Activated CD4-positive, alpha-beta T cell treated with anti-CD3 and anti-CD28 coated beads, Interleukin-2, amount 50 U/mL, for 24 hours (primary cell): ENCODE data around the gene MAGEA12.
"Not testable (repeated sequence)": the region's sequence is repeated elsewhere in the genome, so short reads cannot be mapped to it uniquely, and the experiment has no call there.

Experiments
- DNase-seq, 2 donors: peaks; one replicate each; pipeline ENCODE4 v3.0.0-alpha.2; 2020; ENCODE audit warnings: low read depth in 1 of 2, low spot score in 1 of 2

The MAGEA12 gene

DNA sequence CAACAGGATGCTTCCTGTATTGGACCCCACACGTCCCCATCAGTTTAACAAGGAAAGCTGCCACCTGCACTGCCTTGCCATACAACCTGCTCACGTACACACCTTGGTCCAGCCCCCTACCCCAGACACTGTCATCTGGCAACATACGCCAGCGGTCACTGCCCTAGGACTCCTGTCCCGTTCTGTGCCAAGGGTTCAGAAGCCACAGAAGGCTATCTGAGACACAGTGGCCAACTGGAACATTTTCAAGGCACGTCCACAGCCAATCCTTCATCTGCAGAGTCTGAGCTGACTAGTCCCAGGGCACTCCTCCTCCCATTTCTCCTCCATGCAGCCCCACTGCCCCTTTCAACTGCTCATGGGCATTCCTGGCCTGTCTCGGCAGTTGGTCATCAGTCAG is 28.0 kb downstream of the MAGEA12 start:
- DNase-seq = not testable (repeated sequence)

DNA sequence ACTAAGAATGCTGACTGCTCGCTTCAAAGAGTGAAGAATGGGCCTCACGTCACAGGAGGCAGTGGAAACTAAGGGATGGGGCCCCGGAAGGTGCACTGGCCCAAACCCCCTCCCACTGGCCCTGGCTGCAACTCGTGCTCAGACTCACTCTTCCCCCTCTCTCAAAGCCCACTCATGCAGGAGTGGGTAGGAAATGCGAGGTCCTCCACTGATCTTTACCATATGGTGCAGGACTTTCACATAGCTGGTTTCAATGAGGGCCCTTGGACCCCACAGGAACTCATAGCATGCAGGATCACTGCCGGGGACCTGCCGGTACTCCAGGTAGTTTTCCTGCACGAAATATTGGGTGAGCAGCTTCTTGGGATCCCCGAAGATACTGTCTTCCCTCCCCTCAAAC is 33.0 kb downstream of the MAGEA12 start:
- not testable (repeated sequence) for DNase-seq

DNA sequence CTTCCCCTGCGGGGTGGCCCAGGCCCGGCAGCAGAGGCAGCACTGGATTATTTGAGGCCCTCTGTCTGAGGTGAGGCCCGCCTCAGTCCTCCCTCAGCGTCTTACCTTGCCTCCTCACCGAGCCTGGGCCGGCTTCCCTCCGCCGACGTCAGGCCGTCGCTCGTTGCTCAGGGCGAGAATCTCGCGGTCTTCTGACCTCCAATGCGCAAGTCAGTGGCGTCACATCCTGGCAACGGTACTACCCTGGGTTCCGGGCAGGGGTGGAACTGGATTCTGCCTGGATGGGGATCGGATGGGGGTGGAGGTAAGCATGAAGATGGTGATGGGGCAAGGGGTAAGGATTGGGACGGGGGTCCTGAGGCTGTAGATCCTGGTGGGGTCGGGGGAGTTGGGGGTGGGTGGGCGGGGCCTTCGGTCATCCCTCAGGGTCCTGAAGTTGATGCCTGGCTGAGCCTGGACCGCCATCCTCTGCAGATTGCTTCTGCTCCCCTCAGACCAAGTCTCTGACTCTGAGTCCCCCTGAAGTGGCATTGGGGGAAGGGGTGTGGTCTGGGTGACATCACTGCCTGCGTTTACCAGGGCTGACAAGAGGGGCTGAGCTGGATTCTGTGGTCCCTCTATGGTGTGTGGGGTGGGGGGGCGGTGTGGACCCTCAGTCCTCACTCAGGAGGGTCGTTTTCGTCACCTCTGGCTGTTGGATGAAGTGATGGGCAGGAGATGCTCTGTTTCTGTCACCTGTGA is 36.2 kb downstream of the MAGEA12 start, which contains the start of gene MAGEA6:
Gene MAGEA6 (minus strand): TSS at position 141 of the 741 bp plus-strand sequence. CDS start 2,039 bp downstream, outside the sequence.
- not testable (repeated sequence) for DNase-seq

DNA sequence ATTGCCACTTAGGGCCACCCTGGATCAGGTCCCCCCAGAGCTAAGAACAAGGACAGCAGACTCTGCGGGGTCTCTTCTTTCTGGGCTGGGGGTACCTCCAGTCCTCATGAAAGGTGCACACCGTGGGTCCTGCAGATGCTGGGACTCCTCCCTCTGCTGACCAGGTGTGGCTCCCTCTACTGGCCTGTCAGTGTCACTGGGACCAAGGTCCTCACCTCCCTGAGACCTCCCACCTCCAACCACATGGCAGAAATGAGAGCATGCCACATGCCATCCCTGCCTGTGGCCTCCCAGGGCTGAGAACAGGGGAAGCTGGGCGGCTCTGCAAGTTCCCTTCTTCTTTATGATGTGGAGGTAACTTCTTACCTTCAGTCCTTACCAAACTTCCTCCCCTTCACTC is 53.5 kb downstream of the MAGEA12 start:
- DNase-seq = not testable (repeated sequence)
